ENCODE results near the gene MFNG. TPM values are rescaled to one million over a fixed set of nuclear protein-coding genes. Genes with fewer than 3 reads are reported as not detected.
A peak's percentile ranks its signal among the peaks of the same experiment; 100 is the strongest.

MFNG gene
- total RNA-seq = 95.9 and 109 TPM in 2 replicates
- total RNA-seq (2013) = 58.1 TPM
- 98.6 and 125 TPM in 2 replicates for polyA plus RNA-seq
- polyA minus RNA-seq = 72.9 and 95.2 TPM in 2 replicates

GRCh38 chr22:37486224-37486845 lies at the start of gene MFNG:
Gene MFNG (minus strand): TSS chr22:37486384. CDS start chr22:37486177, 207 bp downstream.
- H3K4me1 ChIP-seq (ENCODE audit: control insufficient read depth in 2 of 2, insufficient read depth in 2 of 2, low read length in 2 of 2) = peaks cover 24 to 47% of the 10 kb centered on the region in 2 donors
- ChIA-PET CTCF (interaction anchor here (0.7 to 3.2 kb wide), 9 partner anchors 12 to 168 kb away, joined by 3 to 34 read pairs (median 4); no protein-coding TSS in a partner anchor), POLR2A (interaction anchor here (0.6 to 1.5 kb wide), 5 partner anchors 14 to 1005 kb away, joined by 3 to 11 read pairs (median 5); partner anchors contain the start of gene RAC2)
- H4K20me1 ChIP-seq (ENCODE audit: control insufficient read depth, insufficient read depth, low read length, poor library complexity, severe bottlenecking) = peaks cover 31% of the 10 kb centered on the region
- peak within 1 kb of the TSS; percentile 98 for H3K4me3 Mint-ChIP-seq
- H3K27ac Mint-ChIP-seq = peak within 1 kb of the TSS; percentile 98
- H2AFZ ChIP-seq (ENCODE audit: insufficient read depth, low read depth, low read length, poor library complexity, severe bottlenecking) = peak within 1 kb of the TSS; percentile 71
- no peaks in the 10 kb centered on the region for H3K27me3 Mint-ChIP-seq
- 4% methylated on average over 24 of the region's 24 CpGs for WGBS (ENCODE audit: insufficient coverage)
- H3K4me1 Mint-ChIP-seq = peaks cover 55% of the 10 kb centered on the region
- H3K9me3 Mint-ChIP-seq (ENCODE audit: insufficient read depth) = no peaks in the 10 kb centered on the region
- peaks cover 87% of the 10 kb centered on the region for H3K79me2 ChIP-seq (ENCODE audit: control insufficient read depth, insufficient read depth, low read length)
- H3K9me3 ChIP-seq (ENCODE audit: control extremely low read depth in 1 of 3, control insufficient read depth in 2 of 3, insufficient read depth in 1 of 3, low read length in 2 of 3) = no peaks in the 10 kb centered on the region
- peak within 1 kb of the TSS; percentile 99 for H3K4me2 ChIP-seq (replicated peaks; ENCODE audit: low read depth, low read length, poor library complexity, severe bottlenecking)
- H3K36me3 ChIP-seq (replicated peaks in 1 of 2; ENCODE audit: control extremely low read depth in 1 of 2, control insufficient read depth in 1 of 2, extremely low read depth in 1 of 2, insufficient read depth in 2 of 2, low read length in 1 of 2) = peaks cover 0 to 13% of the 10 kb centered on the region in 2 experiments
- ATAC-seq (ENCODE audit: low read depth) (peak; percentile 78), DNase-seq (peak; percentile 86)
- no peak for TF ChIP-seq EZH2 (IDR thresholded peaks at IDR 0.05; ENCODE audit: borderline replicate concordance, insufficient read depth, low read depth, low read length, poor library complexity, severe bottlenecking)
- TF ChIP-seq, protein P1, sequence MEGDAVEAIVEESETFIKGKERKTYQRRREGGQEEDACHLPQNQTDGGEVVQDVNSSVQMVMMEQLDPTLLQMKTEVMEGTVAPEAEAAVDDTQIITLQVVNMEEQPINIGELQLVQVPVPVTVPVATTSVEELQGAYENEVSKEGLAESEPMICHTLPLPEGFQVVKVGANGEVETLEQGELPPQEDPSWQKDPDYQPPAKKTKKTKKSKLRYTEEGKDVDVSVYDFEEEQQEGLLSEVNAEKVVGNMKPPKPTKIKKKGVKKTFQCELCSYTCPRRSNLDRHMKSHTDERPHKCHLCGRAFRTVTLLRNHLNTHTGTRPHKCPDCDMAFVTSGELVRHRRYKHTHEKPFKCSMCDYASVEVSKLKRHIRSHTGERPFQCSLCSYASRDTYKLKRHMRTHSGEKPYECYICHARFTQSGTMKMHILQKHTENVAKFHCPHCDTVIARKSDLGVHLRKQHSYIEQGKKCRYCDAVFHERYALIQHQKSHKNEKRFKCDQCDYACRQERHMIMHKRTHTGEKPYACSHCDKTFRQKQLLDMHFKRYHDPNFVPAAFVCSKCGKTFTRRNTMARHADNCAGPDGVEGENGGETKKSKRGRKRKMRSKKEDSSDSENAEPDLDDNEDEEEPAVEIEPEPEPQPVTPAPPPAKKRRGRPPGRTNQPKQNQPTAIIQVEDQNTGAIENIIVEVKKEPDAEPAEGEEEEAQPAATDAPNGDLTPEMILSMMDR (IDR thresholded peaks at IDR 0.05) = no peak
- H3K4me3 ChIP-seq (ENCODE audit: control extremely low read depth in 1 of 5, extremely low read depth in 1 of 5, insufficient read depth in 1 of 5, low read depth in 2 of 5, low read length in 4 of 5) = peak within 1 kb of the TSS; percentile 63 to 91 (median 80)
- H3K27me3 ChIP-seq (replicated peaks in 1 of 4; ENCODE audit: control extremely low read depth in 1 of 4, control insufficient read depth in 3 of 4, insufficient read depth in 4 of 4, low read length in 3 of 4) = no peaks in the 10 kb centered on the region
- intact Hi-C loops (cut with micrococcal nuclease) = loop anchor here (1.0 to 10.0 kb wide), 4 partner anchors 12 to 712 kb away; partner anchors contain the start of gene IFT27
- peak within 1 kb of the TSS; percentile 70 to 93 for H3K27ac ChIP-seq (ENCODE audit: low read length in 2 of 2)
- H3K9ac ChIP-seq (ENCODE audit: low read length) = peak within 1 kb of the TSS; percentile 83

DNA sequence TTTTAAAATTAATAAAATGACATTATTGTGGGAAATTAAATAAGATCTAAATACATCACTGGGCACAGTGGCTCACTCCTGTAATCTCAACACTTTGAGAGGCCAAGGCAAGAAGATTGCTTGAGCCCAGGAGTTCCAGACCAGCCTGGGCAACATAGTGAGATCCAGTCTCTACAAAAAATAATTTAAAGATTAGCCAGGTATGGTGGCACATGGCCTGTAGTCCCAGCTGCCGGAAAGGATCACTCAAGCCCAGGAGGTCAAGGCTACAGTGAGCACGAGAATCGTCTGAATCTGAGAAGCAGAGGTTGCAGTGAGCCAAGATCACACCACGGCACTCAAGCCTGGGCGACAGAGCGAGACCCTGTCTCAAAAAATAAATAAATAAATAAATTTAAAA lies 49.0 kb upstream of the MFNG start:
- Histone ChIP-seq H3K27me3 (replicated peaks in 1 of 4; ENCODE audit: control extremely low read depth in 1 of 4, control insufficient read depth in 3 of 4, insufficient read depth in 4 of 4, low read length in 3 of 4) (peaks cover 0 to under 1% (median 0%) of the 10 kb centered on the region in 4 experiments), H3K9ac (ENCODE audit: low read length) (no peak overlapping the region), H3K27ac (ENCODE audit: low read length in 2 of 2) (no peak overlapping the region), H4K20me1 (ENCODE audit: control insufficient read depth, insufficient read depth, low read length, poor library complexity, severe bottlenecking) (no peaks in the 10 kb centered on the region), H3K4me3 (ENCODE audit: control extremely low read depth in 1 of 5, extremely low read depth in 1 of 5, insufficient read depth in 1 of 5, low read depth in 2 of 5, low read length in 4 of 5) (no peak overlapping the region), H3K36me3 (replicated peaks in 1 of 2; ENCODE audit: control extremely low read depth in 1 of 2, control insufficient read depth in 1 of 2, extremely low read depth in 1 of 2, insufficient read depth in 2 of 2, low read length in 1 of 2) (no peaks in the 10 kb centered on the region), H3K79me2 (ENCODE audit: control insufficient read depth, insufficient read depth, low read length) (no peaks in the 10 kb centered on the region), H2AFZ (ENCODE audit: insufficient read depth, low read depth, low read length, poor library complexity, severe bottlenecking) (no peak overlapping the region), H3K9me3 (ENCODE audit: control extremely low read depth in 1 of 3, control insufficient read depth in 2 of 3, insufficient read depth in 1 of 3, low read length in 2 of 3) (no peaks in the 10 kb centered on the region), H3K4me1 (ENCODE audit: control insufficient read depth in 2 of 2, insufficient read depth in 2 of 2, low read length in 2 of 2) (peaks cover 17 to 21% of the 10 kb centered on the region in 2 donors), H3K4me2 (replicated peaks; ENCODE audit: low read depth, low read length, poor library complexity, severe bottlenecking) (no peak overlapping the region)
- DNase-seq (no peak), ATAC-seq (ENCODE audit: low read depth) (no peak)
- Mint-ChIP-seq H3K27ac (no peak overlapping the region), H3K27me3 (peaks cover 13% of the 10 kb centered on the region), H3K4me3 (no peak overlapping the region), H3K4me1 (peaks cover 19% of the 10 kb centered on the region), H3K9me3 (ENCODE audit: insufficient read depth) (no peaks in the 10 kb centered on the region)
- ChIA-PET CTCF (no interaction called here), POLR2A (no interaction called here)
- intact Hi-C loops (cut with micrococcal nuclease) = no loop called here
- WGBS (ENCODE audit: insufficient coverage) = 74% methylated on average over 3 of the region's 6 CpGs
- TF ChIP-seq, protein P1 (IDR thresholded peaks at IDR 0.05) = no peak
- no peak for TF ChIP-seq EZH2 (IDR thresholded peaks at IDR 0.05; ENCODE audit: borderline replicate concordance, insufficient read depth, low read depth, low read length, poor library complexity, severe bottlenecking)

Measured in B cell (primary cell).